ENCODE results near the gene CNTN2.

GRCh38 chr1:205049479-205049878 lies 6.5 kb downstream of the CNTN2 start:
- TF ChIP-seq CTCF (IDR thresholded peaks at IDR 0.05) (no peak), POLR2AphosphoS5 (IDR thresholded peaks at IDR 0.05) (no peak)
